HG03064 (cell line): ENCODE measurements around the gene NPTX1.

Source experiments
- ATAC-seq: cut with Tn5 transposase; IDR thresholded peaks from one replicate; pipeline ENCODE4 v1.9.1; 2021; ENCODE audit warnings: low read depth; ENCODE audit not compliant: unreplicated experiment

NPTX1 gene

GRCh38 chr17:80464486-80464885 is 11.9 kb downstream of the NPTX1 start:
- no peak for ATAC-seq

DNA sequence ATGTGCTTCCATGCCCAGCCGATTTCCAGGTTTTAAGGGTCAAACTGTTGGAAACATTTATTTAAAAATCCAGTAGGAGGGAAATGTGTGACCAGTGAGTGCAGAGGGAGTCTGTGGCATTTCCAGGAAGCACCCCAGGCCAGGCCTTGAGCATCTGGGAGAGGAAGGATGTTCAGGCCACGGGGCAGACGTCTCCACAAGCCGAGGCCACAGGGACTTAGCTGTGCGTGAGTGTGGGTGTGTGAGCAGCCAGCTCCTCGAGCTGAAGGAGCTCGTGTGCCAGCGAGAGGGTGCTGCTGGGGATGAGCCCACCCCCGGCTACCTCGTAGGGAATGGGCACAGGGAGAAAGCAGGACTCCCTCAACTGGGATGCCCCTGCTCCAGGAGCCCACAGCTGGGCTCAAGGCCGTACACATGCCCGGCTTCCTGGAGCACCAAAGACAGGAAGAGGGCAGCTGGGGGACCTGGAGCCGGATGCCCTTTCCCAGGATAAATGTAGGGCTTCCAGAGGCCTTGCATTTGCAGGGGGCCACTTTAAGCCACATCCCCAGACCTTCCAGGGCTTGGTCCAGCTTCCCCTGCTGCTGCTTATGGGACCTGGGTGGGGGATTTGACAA is 12.5 kb downstream of the NPTX1 start:
- no peak for ATAC-seq

- no peak for ATAC-seq
These were observed 14.8 kb downstream of the NPTX1 start for GRCh38 chr17:80461528-80462160.

GRCh38 chr17:80460429-80460834 is 16.0 kb downstream of the NPTX1 start:
- ATAC-seq: no peak

- ATAC-seq: no peak
These were observed 17.2 kb downstream of the NPTX1 start for GRCh38 chr17:80459234-80459633.

DNA sequence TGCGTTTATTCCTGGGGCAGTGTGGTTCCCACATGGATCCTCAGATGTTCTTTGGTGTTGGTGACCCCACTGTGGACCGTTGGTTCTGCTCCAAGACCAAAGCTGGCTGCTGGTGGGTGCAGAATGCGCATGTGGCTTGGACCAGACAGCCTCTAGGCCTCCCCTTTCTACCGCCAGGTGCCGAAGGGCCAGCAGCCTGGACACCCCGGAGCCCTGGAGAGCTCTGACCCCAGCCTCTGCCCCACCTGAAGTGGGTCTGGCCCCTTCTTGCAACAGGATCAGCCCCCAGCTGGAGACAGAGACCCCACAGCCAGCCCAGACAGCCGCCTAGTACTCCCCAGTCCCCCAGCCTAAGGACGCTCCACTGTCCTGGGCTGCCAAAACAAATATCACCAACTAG is 18.4 kb downstream of the NPTX1 start:
- no peak for ATAC-seq

DNA sequence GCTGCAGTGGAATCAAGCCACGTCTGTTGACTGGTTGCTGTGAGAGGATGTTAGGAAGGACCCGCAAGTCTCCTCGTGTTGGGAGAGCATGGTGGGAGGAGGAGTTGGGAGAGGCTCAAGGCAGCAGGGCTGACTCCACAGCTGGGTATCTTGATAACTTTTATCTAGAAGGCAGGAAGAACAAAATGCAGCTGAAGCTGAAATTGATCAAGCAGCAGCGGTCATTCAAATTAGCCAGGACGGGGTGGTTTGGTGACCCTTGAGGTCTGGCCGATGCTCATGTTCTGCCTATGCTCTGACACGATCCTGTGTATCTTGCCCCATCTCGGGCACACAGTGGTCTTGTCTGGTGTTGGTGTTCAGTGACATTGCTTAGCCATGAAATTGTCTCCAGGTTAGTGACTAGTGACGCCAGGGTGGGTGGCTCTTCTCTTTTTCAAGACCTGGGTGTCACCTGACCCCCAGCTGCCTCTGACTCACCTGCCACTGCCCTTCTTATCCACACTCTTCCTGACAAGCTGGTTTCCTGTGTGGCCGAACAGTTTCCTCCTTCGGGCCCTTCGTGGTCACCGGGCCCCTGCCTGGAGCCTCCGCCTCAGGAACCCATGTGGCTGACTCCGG is 19.1 kb downstream of the NPTX1 start:
- no peak for ATAC-seq

DNA sequence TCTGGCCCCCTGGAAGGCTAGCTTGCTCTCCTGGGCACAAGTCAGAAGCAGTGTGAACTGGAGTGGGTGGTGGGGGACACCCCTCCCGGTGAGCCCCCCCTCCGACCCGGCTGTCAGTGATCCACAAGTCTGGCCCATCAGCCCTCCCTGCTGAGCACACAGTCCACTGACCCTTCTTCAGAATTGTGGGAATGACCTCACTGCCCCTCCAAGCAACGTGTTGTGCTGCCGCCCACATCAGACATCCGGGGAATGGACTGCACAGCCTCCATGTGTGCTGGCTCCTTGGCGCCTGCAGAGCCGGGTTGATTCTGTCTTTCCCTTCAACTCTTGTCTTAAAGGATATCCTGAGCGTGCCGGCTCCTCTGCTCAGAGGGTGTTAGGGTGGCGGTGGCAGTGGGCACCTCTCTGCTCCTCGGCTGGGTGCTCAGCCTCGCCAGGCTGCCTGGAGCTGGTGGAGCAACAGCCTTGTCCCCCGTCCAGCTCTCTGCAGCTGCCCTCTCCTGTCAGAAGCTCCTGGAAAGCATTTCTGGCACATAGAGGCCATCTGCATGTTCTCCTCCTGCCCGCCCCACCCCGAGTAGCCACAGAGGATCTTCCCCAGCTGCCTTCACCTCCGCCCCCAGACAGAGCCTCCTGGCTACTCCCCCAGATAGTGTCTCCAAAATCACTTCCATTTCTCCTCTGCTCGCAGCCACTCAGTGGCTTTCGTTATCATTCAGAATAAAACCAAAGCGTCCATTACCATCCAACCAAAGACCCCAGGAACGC is 19.8 kb downstream of the NPTX1 start:
- ATAC-seq: no peak

DNA sequence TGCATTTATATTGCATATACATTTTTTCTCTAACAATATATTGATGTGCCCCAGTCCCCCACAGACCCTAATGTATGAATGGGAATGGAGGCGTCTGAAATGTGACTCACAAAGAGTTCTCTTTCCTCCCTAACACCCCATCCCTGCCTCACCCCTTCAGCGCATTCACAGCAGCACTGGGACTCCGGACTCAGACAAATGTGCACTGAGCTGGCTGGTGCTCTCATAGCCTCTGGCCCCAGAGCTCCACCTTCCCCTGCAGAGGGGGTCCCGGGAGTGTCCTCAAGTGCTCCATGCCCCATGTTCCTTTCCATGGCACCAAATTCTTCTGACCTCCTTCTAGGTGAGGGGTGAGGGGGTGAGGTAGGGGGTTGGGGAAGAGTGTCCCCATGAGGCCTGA is 20.6 kb downstream of the NPTX1 start:
- no peak for ATAC-seq

- ATAC-seq: peak; percentile 18
These were observed 21.1 kb downstream of the NPTX1 start for GRCh38 chr17:80455336-80455710.

GRCh38 chr17:80454557-80455335 is 21.7 kb downstream of the NPTX1 start:
- ATAC-seq: peak; percentile 76

DNA sequence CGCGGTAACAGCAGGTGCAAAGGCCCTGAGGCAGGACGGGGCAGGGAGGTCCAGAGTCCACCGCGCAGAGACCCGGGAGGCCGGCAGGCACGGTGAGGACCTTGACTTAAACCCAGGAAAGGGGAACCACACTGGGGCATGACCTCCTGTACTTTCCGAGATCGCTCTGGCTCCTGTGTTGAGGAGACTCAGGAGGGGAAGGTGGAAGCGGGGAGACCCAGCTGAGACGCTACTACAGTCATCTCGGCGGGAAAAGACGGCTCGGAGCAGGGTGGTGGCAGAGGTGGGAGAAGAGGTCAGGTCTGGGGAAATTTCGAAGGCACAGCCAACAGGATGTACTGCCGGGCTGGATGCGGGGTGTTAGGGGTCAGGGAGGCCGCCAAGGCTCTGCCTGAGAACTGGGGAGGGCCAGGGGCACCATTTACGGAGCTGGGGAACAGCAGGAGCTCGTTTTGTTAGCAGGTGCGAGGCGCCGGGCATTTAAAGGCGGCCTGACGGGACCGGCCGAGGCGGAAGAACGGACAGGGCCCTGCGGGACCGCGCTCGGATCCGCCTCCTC is 22.3 kb downstream of the NPTX1 start:
- no peak for ATAC-seq

DNA sequence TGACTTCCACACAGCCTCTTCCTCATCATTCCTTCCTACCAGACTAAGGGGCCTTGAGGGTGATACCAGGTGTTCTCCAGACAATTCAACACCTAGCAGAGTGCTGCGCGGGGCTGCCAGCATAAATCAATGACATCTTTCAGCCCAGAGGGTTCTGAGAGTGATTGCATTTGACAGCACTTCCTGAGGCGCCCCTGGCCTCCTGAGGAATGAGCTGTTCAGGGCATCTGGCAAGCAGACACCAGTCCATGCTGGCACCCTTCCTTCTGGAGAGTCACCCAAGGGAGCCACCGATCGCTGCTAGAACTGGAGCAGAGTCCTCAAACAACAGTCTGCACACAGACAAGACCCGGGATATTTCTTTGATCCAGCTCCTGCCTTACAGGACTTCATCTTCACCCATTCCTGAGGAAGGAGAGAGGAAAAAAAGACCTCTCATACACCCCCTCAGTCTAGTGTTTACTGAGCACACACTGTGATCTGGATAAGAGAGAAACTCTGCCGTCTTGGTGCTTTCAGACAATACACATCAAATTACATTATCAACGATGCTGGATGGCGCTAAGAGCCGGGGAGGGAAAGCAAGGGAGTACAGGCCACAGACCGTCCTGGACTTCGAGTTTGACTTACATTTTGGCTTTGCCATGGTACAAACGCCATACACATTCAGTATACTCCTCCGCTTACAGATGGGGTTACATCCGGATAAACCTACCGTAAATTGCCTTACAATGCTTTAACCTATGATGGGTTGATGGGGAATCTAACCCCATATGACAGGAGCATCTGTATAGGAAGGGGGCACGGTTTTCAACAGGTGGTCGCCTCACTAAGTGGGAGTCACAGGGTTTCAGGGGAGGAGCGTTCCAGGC is 23.0 kb downstream of the NPTX1 start:
- no peak for ATAC-seq

DNA sequence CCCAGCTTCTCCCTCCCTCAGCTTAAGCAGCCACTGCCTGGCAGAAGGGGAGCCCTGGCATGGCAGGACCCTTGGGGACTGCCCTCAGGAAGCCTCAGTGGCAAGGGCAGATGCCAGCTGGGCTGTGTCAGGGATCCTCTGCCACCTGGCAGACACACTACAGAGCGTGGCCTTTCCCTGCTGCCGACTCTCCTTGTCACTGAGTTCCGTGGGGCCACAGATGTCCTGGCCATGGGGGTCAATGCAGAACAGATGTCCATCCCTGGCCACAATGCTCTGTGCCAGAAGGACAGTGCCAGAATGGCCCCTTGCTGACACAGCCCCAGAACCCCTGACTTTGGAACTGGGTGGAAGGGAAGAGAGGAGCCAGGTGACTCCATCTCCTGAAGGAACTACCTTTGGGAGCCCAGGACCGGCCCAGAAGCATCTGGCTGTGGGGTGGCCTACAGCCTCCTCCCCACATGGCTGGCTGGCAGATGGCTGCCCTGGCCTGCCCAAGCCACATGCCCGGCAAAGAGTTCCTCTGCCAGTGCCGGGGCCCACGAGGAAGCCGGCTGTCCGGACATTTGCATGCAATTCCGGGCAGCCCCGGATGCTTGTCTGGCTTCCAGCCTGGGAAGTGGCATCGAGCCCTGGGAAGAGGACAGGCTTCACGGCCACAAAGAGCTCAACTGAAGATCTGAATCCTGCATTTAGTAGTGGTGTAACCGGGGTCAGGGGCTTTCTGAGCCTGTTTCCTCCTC is 24.1 kb downstream of the NPTX1 start:
- ATAC-seq: no peak

GRCh38 chr17:80451104-80451775 is 25.2 kb downstream of the NPTX1 start:
- no peak for ATAC-seq

- no peak for ATAC-seq
These were observed 26.4 kb downstream of the NPTX1 start for GRCh38 chr17:80449930-80450576.

- ATAC-seq: no peak
These were observed 27.0 kb downstream of the NPTX1 start for GRCh38 chr17:80449194-80449929.
